Gastroesophageal sphincter (tissue), 3 donors: Measurements from ENCODE around the gene OR1G1.

Experiments
- EP300 ChIP-seq: sonication (generic); formaldehyde crosslinking; IDR thresholded peaks from one replicate; pipeline ENCODE4 v1.6.1; 2017; ENCODE audit warnings: antibody characterized with exemption, mild to moderate bottlenecking
- POLR2A ChIP-seq, 2 donors: fragments of 450-650 bp; IDR thresholded peaks; one replicate each; pipeline ENCODE4 v1.6.1; 2017; ENCODE audit warnings: antibody characterized with exemption in 2 of 2, mild to moderate bottlenecking in 2 of 2, moderate library complexity in 1 of 2
- POLR2AphosphoS5 ChIP-seq: sonication (generic); formaldehyde crosslinking; IDR thresholded peaks from one replicate; pipeline ENCODE4 v1.6.1; 2017; ENCODE audit warnings: antibody characterized with exemption
- TF ChIP-seq, protein P1 (sequence below), 4 experiments: fragments of 200-600 bp in 2 of 4; fragments of 450-650 bp in 2 of 4; sonication (generic) in 1 of 4; IDR thresholded peaks; one replicate each; pipeline ENCODE4 v1.5.1; 2017 to 2019; ENCODE audit warnings: antibody characterized with exemption in 4 of 4, mild to moderate bottlenecking in 2 of 4, moderate library complexity in 2 of 4

DNA sequence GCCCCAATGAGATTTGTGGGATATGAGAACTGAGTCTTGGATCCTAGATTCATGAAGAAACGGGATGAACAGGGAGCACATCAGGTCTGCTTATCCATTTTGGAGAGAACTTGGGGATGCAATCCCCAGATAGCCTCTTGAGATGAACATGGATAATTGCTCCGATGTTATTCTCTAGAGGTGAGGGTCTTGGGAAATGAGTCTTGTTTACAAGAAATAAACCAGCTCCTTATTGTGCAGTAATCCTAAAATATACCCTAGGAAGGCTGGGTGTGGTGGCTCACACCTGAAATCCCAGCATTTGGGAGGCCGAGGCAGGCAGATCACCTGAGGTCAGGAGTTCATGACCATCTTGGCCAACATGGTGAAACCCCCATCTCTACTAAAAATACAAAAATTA lies 23.0 kb downstream of the OR1G1 start, which contains the start of gene OR1D2:
- TF ChIP-seq, protein P1, sequence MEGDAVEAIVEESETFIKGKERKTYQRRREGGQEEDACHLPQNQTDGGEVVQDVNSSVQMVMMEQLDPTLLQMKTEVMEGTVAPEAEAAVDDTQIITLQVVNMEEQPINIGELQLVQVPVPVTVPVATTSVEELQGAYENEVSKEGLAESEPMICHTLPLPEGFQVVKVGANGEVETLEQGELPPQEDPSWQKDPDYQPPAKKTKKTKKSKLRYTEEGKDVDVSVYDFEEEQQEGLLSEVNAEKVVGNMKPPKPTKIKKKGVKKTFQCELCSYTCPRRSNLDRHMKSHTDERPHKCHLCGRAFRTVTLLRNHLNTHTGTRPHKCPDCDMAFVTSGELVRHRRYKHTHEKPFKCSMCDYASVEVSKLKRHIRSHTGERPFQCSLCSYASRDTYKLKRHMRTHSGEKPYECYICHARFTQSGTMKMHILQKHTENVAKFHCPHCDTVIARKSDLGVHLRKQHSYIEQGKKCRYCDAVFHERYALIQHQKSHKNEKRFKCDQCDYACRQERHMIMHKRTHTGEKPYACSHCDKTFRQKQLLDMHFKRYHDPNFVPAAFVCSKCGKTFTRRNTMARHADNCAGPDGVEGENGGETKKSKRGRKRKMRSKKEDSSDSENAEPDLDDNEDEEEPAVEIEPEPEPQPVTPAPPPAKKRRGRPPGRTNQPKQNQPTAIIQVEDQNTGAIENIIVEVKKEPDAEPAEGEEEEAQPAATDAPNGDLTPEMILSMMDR (IDR thresholded peaks at IDR 0.05), result no peak
- TF ChIP-seq POLR2A (IDR thresholded peaks at IDR 0.05), result no peak
- TF ChIP-seq EP300, result no peak
- no peak for TF ChIP-seq POLR2AphosphoS5
